Measurements from ENCODE around the gene CAMTA1.

DNA sequence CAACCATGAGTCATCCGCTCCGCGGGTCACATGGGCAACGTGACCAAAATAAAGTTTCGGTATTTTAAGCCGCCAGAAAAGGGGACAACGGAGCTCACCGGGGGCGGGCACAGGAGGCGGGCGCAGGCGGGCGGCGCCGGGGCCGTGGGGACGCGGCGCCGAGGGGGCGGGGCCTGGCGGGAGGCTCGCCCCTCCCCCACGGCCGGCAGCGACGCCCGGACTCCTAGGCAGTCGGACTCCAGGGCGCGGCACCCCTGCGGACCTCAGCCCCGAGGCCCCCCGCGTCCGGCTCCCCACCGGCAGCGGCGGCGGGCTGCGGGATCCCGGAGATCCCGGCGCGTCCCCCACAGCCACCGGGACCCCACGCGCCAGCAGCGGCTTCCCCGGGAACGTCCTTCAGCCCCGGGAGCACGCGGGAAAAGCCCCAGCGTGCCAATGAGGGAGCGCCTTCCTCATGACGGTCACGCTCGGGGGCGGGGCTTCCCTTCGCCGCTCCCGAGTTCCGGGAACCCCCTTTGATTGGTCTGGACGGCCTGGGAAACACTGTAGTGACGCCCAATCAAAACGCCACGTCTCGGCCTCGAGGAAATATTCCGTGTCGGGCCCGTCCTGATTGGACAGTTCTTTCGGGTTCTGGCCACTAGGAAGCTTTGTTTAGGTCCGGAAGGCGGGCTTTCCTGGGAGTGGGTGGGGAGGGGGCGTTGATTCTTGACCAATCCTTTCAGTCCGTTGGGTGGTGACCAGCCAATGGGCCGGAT, 515 bp upstream of the CAMTA1 start:
- TF ChIP-seq, protein P1, sequence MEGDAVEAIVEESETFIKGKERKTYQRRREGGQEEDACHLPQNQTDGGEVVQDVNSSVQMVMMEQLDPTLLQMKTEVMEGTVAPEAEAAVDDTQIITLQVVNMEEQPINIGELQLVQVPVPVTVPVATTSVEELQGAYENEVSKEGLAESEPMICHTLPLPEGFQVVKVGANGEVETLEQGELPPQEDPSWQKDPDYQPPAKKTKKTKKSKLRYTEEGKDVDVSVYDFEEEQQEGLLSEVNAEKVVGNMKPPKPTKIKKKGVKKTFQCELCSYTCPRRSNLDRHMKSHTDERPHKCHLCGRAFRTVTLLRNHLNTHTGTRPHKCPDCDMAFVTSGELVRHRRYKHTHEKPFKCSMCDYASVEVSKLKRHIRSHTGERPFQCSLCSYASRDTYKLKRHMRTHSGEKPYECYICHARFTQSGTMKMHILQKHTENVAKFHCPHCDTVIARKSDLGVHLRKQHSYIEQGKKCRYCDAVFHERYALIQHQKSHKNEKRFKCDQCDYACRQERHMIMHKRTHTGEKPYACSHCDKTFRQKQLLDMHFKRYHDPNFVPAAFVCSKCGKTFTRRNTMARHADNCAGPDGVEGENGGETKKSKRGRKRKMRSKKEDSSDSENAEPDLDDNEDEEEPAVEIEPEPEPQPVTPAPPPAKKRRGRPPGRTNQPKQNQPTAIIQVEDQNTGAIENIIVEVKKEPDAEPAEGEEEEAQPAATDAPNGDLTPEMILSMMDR (IDR thresholded peaks at IDR 0.05) = no peak
- peak; percentile 76 for TF ChIP-seq POLR2AphosphoS5 (IDR thresholded peaks at IDR 0.05; ENCODE audit: low read depth, low read length)
- TF ChIP-seq, protein P2, sequence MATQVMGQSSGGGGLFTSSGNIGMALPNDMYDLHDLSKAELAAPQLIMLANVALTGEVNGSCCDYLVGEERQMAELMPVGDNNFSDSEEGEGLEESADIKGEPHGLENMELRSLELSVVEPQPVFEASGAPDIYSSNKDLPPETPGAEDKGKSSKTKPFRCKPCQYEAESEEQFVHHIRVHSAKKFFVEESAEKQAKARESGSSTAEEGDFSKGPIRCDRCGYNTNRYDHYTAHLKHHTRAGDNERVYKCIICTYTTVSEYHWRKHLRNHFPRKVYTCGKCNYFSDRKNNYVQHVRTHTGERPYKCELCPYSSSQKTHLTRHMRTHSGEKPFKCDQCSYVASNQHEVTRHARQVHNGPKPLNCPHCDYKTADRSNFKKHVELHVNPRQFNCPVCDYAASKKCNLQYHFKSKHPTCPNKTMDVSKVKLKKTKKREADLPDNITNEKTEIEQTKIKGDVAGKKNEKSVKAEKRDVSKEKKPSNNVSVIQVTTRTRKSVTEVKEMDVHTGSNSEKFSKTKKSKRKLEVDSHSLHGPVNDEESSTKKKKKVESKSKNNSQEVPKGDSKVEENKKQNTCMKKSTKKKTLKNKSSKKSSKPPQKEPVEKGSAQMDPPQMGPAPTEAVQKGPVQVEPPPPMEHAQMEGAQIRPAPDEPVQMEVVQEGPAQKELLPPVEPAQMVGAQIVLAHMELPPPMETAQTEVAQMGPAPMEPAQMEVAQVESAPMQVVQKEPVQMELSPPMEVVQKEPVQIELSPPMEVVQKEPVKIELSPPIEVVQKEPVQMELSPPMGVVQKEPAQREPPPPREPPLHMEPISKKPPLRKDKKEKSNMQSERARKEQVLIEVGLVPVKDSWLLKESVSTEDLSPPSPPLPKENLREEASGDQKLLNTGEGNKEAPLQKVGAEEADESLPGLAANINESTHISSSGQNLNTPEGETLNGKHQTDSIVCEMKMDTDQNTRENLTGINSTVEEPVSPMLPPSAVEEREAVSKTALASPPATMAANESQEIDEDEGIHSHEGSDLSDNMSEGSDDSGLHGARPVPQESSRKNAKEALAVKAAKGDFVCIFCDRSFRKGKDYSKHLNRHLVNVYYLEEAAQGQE (IDR thresholded peaks at IDR 0.05; ENCODE audit: insufficient read depth in 1 of 2, low read depth in 2 of 2, low read length in 1 of 2) = no peak
